Measurements from ENCODE around the gene ABCC11. TPM values are rescaled to one million over a fixed set of nuclear protein-coding genes. Genes with fewer than 3 reads are reported as not detected.

Gene ABCC11
- total RNA-seq, 1 experiment from 2014 or later = 0.83 TPM

DNA sequence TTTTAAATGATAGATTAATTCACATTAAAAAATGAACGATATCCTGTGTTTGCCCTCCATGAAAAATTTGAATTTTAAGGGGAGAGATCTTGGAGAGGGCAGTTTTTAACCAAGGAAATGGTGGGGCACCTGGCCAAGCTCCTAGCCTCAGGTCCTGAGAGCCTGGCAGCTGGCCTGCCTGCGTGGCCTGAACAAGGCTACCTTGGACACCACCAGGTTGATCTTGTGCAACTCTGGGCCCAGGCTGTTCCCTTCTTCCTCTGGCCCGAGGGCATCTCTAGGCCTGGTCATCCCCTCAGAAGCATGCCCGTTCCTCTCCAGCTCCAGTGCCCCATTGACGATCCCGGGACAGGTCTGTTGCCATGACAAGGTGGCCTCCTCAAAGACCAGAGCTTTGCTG is 36.6 kb downstream of the ABCC11 start:
- ChIA-PET CTCF (no interaction called here), POLR2A (ENCODE audit: unreplicated experiment) (no interaction called here)
- H3K4me2 ChIP-seq = no peak overlapping the region
- BruUV-seq (replicated peaks) = no TSS peak
- TF ChIP-seq, protein P1, sequence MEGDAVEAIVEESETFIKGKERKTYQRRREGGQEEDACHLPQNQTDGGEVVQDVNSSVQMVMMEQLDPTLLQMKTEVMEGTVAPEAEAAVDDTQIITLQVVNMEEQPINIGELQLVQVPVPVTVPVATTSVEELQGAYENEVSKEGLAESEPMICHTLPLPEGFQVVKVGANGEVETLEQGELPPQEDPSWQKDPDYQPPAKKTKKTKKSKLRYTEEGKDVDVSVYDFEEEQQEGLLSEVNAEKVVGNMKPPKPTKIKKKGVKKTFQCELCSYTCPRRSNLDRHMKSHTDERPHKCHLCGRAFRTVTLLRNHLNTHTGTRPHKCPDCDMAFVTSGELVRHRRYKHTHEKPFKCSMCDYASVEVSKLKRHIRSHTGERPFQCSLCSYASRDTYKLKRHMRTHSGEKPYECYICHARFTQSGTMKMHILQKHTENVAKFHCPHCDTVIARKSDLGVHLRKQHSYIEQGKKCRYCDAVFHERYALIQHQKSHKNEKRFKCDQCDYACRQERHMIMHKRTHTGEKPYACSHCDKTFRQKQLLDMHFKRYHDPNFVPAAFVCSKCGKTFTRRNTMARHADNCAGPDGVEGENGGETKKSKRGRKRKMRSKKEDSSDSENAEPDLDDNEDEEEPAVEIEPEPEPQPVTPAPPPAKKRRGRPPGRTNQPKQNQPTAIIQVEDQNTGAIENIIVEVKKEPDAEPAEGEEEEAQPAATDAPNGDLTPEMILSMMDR (conservative IDR thresholded peaks at IDR 0.05) = no peak
- TF ChIP-seq EZH2 (IDR thresholded peaks at IDR 0.05; ENCODE audit: low read depth) = no peak
- H2AFZ ChIP-seq = no peak overlapping the region
- no peaks in the 10 kb centered on the region for H3K9me3 ChIP-seq (ENCODE audit: insufficient read depth, low read depth)
- DNase-seq = no peak
- H3K9me2 ChIP-seq (ENCODE audit: insufficient read depth) = no peaks in the 10 kb centered on the region
- no peaks in the 10 kb centered on the region for H3K27me3 ChIP-seq (ENCODE audit: insufficient read depth, low read depth)
- 0 out of 2 replicates have a peak, but pooled peaks cover 8% of the 10 kb centered on the region for H3K4me1 ChIP-seq (replicated peaks; ENCODE audit: insufficient read depth)
- H3K4me3 ChIP-seq = no peak overlapping the region
- intact Hi-C loops (cut with micrococcal nuclease; ENCODE audit: unreplicated experiment) = no loop called here
- H3K79me2 ChIP-seq (ENCODE audit: low read depth) = no peaks in the 10 kb centered on the region
- H3K36me3 ChIP-seq (ENCODE audit: low read depth) = no peaks in the 10 kb centered on the region
- H3K27ac ChIP-seq = no peak overlapping the region
- H4K20me1 ChIP-seq (ENCODE audit: insufficient read depth) = no peaks in the 10 kb centered on the region
- no peaks in the 10 kb centered on the region; the same call in 1 of the 2 replicates for H3F3A ChIP-seq (ENCODE audit: insufficient read depth, low read depth)

DNA sequence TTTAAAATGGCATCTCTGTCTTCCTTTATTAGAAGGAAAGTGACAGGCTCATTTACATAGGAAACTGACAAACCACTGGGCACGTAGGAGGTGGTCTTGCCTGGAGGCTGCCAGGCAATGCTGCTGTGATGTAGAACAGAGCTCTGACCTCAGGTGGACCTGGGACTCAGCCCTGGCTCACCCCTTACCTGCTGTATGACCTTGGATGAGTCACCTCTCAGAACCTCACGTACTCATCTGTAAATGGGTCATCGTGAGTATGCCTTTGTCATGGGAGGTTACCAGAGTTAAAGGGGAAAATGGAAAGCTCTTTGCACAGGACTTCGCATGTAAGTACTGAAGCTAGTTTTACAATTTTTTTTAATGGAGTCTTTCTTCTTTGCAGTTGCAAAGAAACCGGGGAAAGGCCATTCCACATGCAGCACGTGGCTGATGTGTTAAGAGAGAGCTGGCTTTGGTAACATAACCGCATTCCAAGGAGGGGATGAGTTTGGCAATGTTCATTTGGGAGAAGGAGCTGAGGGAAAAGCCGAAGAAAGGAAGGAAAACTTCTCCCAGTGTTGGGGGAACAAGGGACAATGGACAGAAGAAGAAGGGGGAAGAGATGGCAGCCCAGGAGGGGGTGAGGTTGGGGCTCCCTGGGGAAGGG is 40.6 kb downstream of the ABCC11 start:
- BruUV-seq (replicated peaks) = no TSS peak
- intact Hi-C loops (cut with micrococcal nuclease; ENCODE audit: unreplicated experiment) = no loop called here
- no peaks in the 10 kb centered on the region; the same call in 1 of the 2 replicates for H3F3A ChIP-seq (ENCODE audit: insufficient read depth, low read depth)
- H3K27me3 ChIP-seq (ENCODE audit: insufficient read depth, low read depth) = no peaks in the 10 kb centered on the region
- H3K4me2 ChIP-seq = no peak overlapping the region
- H4K20me1 ChIP-seq (ENCODE audit: insufficient read depth) = no peaks in the 10 kb centered on the region
- no peaks in the 10 kb centered on the region for H3K9me2 ChIP-seq (ENCODE audit: insufficient read depth)
- H3K4me3 ChIP-seq = no peak overlapping the region
- ChIA-PET CTCF (no interaction called here), POLR2A (ENCODE audit: unreplicated experiment) (no interaction called here)
- no peaks in the 10 kb centered on the region for H3K9me3 ChIP-seq (ENCODE audit: insufficient read depth, low read depth)
- no peaks in the 10 kb centered on the region for H3K36me3 ChIP-seq (ENCODE audit: low read depth)
- 0 out of 2 replicates have a peak, but pooled peaks cover 8% of the 10 kb centered on the region for H3K4me1 ChIP-seq (replicated peaks; ENCODE audit: insufficient read depth)
- H2AFZ ChIP-seq = no peak overlapping the region
- no peaks in the 10 kb centered on the region for H3K79me2 ChIP-seq (ENCODE audit: low read depth)
- DNase-seq = no peak
- H3K27ac ChIP-seq = no peak overlapping the region
- no peak for TF ChIP-seq EZH2 (IDR thresholded peaks at IDR 0.05; ENCODE audit: low read depth)
- TF ChIP-seq, protein P1 (conservative IDR thresholded peaks at IDR 0.05) = no peak

DNA sequence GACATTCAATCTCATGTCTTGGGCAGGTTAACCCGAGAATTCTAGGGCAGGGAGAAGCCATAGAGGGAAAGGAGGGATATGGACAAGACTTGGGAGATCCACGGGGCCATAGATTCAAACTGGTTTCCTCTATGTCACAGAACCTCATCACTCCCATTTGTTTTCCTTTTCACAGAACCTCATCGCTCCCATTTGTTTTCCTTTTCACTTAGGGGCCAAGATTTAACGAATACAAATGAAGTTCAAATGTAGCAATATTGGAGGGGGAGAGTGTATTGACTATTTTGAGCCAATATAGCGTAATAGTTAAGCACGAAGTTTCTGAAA is 42.6 kb downstream of the ABCC11 start:
- intact Hi-C loops (cut with micrococcal nuclease; ENCODE audit: unreplicated experiment) = no loop called here
- DNase-seq = no peak
- H3K27ac ChIP-seq = no peak overlapping the region
- POLR2A ChIA-PET (ENCODE audit: unreplicated experiment) = no interaction called here
- no peaks in the 10 kb centered on the region for H3K9me2 ChIP-seq (ENCODE audit: insufficient read depth)
- H3K4me1 ChIP-seq (replicated peaks; ENCODE audit: insufficient read depth) = 0 out of 2 replicates have a peak, but pooled peaks cover 8% of the 10 kb centered on the region
- H3K27me3 ChIP-seq (ENCODE audit: insufficient read depth, low read depth) = no peaks in the 10 kb centered on the region
- H3K36me3 ChIP-seq (ENCODE audit: low read depth) = no peaks in the 10 kb centered on the region
- H3K79me2 ChIP-seq (ENCODE audit: low read depth) = no peaks in the 10 kb centered on the region
- BruUV-seq (replicated peaks) = no TSS peak
- no peaks in the 10 kb centered on the region; the same call in 1 of the 2 replicates for H3F3A ChIP-seq (ENCODE audit: insufficient read depth, low read depth)
- no peak overlapping the region for H3K4me3 ChIP-seq
- H3K4me2 ChIP-seq = no peak overlapping the region
- TF ChIP-seq EZH2 (IDR thresholded peaks at IDR 0.05; ENCODE audit: low read depth) = no peak
- TF ChIP-seq, protein P1 (conservative IDR thresholded peaks at IDR 0.05) = no peak
- no peaks in the 10 kb centered on the region for H3K9me3 ChIP-seq (ENCODE audit: insufficient read depth, low read depth)
- H2AFZ ChIP-seq = no peak overlapping the region
- CTCF ChIA-PET = no interaction called here
- H4K20me1 ChIP-seq (ENCODE audit: insufficient read depth) = no peaks in the 10 kb centered on the region
